Renal cortical epithelial cell (primary cell): ENCODE measurements around the gene SYNE4. TPM values are rescaled to one million over a fixed set of nuclear protein-coding genes. Genes with fewer than 3 reads are reported as not detected.
"Not testable (repeated sequence)": the region's sequence is repeated elsewhere in the genome, so short reads cannot be mapped to it uniquely, and the experiment has no call there.

Source experiments
- DNase-seq: peaks from one replicate; pipeline ENCODE4 v3.0.0-alpha.2; 2011; ENCODE audit warnings: low read depth
- total RNA-seq: library from RNA; depleted of rRNA; stranded (reverse); fragments of >200 nt; gene quantifications from 2 replicates; pipeline ENCODE4 v1.2.3, GENCODE V29; 2014

The SYNE4 gene
- 1.0 and 4.5 TPM in 2 replicates for total RNA-seq

- no peak for DNase-seq
Measured at GRCh38 chr19:36008336-36008978, at the start of gene SYNE4. TSS of gene SYNE4 (minus strand) at chr19:36008813. CDS start at chr19:36008681, 132 bp downstream.

- no peak for DNase-seq
Measured at GRCh38 chr19:36054733-36055686, 46.4 kb upstream of the SYNE4 start, which contains the start of gene WDR62. TSS of gene WDR62 (plus strand) at chr19:36054897. CDS start at chr19:36054972, 75 bp downstream.

- peak; percentile 96 for DNase-seq
Measured at GRCh38 chr19:36054119-36054732, 45.6 kb upstream of the SYNE4 start, which contains the start of gene THAP8. TSS of gene THAP8 (minus strand) at chr19:36054285. CDS start at chr19:36054217, 68 bp downstream.

GRCh38 chr19:36051637-36052036 is 43.0 kb upstream of the SYNE4 start:
- no peak for DNase-seq

- no peak for DNase-seq
Measured at GRCh38 chr19:36051236-36051635, 42.6 kb upstream of the SYNE4 start.

GRCh38 chr19:36049080-36049698 is 40.6 kb upstream of the SYNE4 start:
- no peak for DNase-seq

- no peak for DNase-seq
Measured at GRCh38 chr19:36047835-36048234, 39.2 kb upstream of the SYNE4 start.

- no peak for DNase-seq
Measured at GRCh38 chr19:36046443-36047050, 37.9 kb upstream of the SYNE4 start.

- DNase-seq, result no peak
Measured at GRCh38 chr19:36043952-36044351, 35.3 kb upstream of the SYNE4 start.

GRCh38 chr19:36041831-36042230 is 33.2 kb upstream of the SYNE4 start:
- peak; percentile 87 for DNase-seq

GRCh38 chr19:36041092-36041491 is 32.5 kb upstream of the SYNE4 start:
- not testable (repeated sequence) for DNase-seq

- no peak for DNase-seq
Measured at GRCh38 chr19:36040495-36040894, 31.9 kb upstream of the SYNE4 start.

- no peak for DNase-seq
Measured at GRCh38 chr19:36032251-36033104, 23.9 kb upstream of the SYNE4 start, which contains the start of gene CLIP3. TSS of gene CLIP3 (minus strand) at chr19:36032873. CDS start at chr19:36032357, 516 bp downstream.

GRCh38 chr19:36031308-36031707 is 22.7 kb upstream of the SYNE4 start:
- DNase-seq, result no peak

- peak; percentile 49 for DNase-seq
Measured at GRCh38 chr19:36030264-36031148, 21.9 kb upstream of the SYNE4 start.

GRCh38 chr19:36028313-36029041 is 19.9 kb upstream of the SYNE4 start:
- DNase-seq, result no peak

GRCh38 chr19:36027696-36028095 is 19.1 kb upstream of the SYNE4 start:
- no peak for DNase-seq

GRCh38 chr19:36026091-36026876 is 17.7 kb upstream of the SYNE4 start:
- DNase-seq, result no peak
